ENCODE results near the gene TARS3.

The TARS3 gene

DNA sequence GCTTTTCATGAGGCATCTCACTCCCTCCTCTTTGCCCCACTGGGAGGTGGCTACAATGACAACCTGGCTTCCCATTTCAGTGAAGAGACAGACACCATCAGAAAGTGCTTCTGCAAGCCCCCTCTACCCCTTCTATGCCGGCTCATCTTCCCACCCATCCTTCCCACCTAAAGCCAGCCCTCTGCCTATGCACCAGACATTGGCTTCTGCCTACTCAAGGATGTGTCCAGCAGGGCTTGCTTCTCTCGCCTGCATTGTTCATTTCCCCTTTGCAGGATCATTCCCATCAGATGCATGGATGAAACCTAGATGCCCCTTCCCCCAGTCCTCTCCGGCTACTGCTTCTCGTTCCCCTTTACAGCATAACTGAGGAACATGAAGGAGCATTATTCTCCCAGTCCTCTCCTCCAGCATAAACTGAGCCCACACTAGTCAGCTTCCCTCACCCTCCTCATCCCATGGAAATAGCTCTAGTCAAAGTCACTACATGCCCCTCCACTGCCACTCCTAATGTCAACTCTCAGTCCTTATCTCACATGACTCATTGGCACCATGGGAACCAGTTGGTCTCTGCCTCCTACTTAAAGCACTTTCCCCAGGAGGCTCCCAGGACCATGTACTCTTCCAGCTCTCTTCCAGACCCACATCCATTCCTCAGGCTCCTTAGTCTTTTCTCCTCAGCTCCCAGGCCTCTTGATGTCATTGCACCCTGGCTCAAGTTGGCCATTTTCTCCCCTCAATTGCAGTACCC, 120.0 kb downstream of the TARS3 start:
- no peak for DNase-seq (ENCODE audit: low spot score)
